IMR-90 (cell line): ENCODE data around the gene ITIH5. TPM values are rescaled to one million over a fixed set of nuclear protein-coding genes. Genes with fewer than 3 reads are reported as not detected.
A peak's percentile ranks its signal among the peaks of the same experiment; 100 is the strongest.

Source experiments
- ATAC-seq: fragments of 200-7000 bp; cut with Tn5 transposase; 2 replicates; pipeline ENCODE4 v1.9.1; 2020; ENCODE audit warnings: low read depth, mild to moderate bottlenecking, moderate library complexity
- BruUV-seq: library from RNA; stranded (reverse); fragments of 400-500 nt; replicated peaks from 2 replicates; lab custom pipeline; 2021; lab: Mats Ljungman, UMichigan
- CTCF ChIA-PET: fragments of 300-600 bp; formaldehyde crosslinking; extraction: SDS; loops from one replicate; lab custom pipeline; 2021; ENCODE audit warnings: antibody characterized with exemption; lab: Yijun Ruan, JAX
- POLR2A ChIA-PET: fragments of 300-600 bp; sonication (Branson Sonifier 250); formaldehyde crosslinking; loops from one replicate; lab custom pipeline; 2022; ENCODE audit warnings: antibody characterized with exemption; ENCODE audit not compliant: unreplicated experiment; lab: Charles Lee
- DNase-seq: peaks from one replicate; pipeline ENCODE4 v3.0.0; 2013
- H2AFZ ChIP-seq: replicated peaks from 2 replicates; pipeline ENCODE3; 2013; ENCODE audit warnings: low read length, mild to moderate bottlenecking; ENCODE audit not compliant: poor library complexity
- H2AK5ac ChIP-seq: 2 replicates; pipeline ENCODE4 v1.6.1; 2013; ENCODE audit warnings: low read depth, low read length, inconsistent platforms
- H2AK9ac ChIP-seq: replicated peaks from 2 replicates; pipeline ENCODE3; 2013; ENCODE audit warnings: mild to moderate bottlenecking, low read depth, low read length, moderate library complexity; ENCODE audit not compliant: poor library complexity
- H2BK120ac ChIP-seq: 2 replicates; pipeline ENCODE4 v1.6.1; 2013; ENCODE audit warnings: low read depth, low read length, inconsistent platforms
- H2BK15ac ChIP-seq: 3 replicates; pipeline ENCODE4 v1.6.1; 2013; ENCODE audit warnings: low read depth, low read length, inconsistent platforms
- H2BK20ac ChIP-seq: 2 replicates; pipeline ENCODE4 v1.6.1; 2013; ENCODE audit warnings: low read depth, mild to moderate bottlenecking, inconsistent platforms, low read length, moderate library complexity
- H2BK5ac ChIP-seq: 2 replicates; pipeline ENCODE4 v1.6.1; 2013; ENCODE audit warnings: mild to moderate bottlenecking, low read depth, low read length, inconsistent platforms; ENCODE audit not compliant: poor library complexity, severe bottlenecking
- H3K14ac ChIP-seq: replicated peaks from 2 replicates; pipeline ENCODE4 v1.6.1; 2013; ENCODE audit warnings: low read depth, low read length, inconsistent platforms
- H3K18ac ChIP-seq: 2 replicates; pipeline ENCODE4 v1.6.1; 2013; ENCODE audit warnings: low read depth, low read length, control low read depth
- H3K23ac ChIP-seq: 2 replicates; pipeline ENCODE4 v1.6.1; 2013; ENCODE audit warnings: low read depth, low read length, inconsistent platforms
- H3K27ac ChIP-seq: 2 replicates; pipeline ENCODE4 v1.5.1; 2013; ENCODE audit warnings: mild to moderate bottlenecking, control low read depth, low read length; ENCODE audit not compliant: insufficient read depth
- H3K27me3 ChIP-seq: 2 replicates; pipeline ENCODE4 v1.6.1; 2013; ENCODE audit warnings: low read length; ENCODE audit not compliant: control insufficient read depth, insufficient read depth
- H3K36me3 ChIP-seq: 2 replicates; pipeline ENCODE4 v1.6.1; 2013; ENCODE audit warnings: low read length, mixed read lengths; ENCODE audit not compliant: control insufficient read depth, insufficient read depth
- H3K4ac ChIP-seq: 2 replicates; pipeline ENCODE4 v1.6.1; 2013; ENCODE audit warnings: low read depth, low read length, inconsistent platforms
- H3K4me1 ChIP-seq: 2 replicates; pipeline ENCODE4 v1.6.1; 2013; ENCODE audit warnings: low read length, mixed read lengths; ENCODE audit not compliant: control insufficient read depth, insufficient read depth
- H3K4me2 ChIP-seq: 2 replicates; pipeline ENCODE4 v1.6.1; 2013; ENCODE audit warnings: low read depth, mild to moderate bottlenecking, control low read depth, low read length, moderate library complexity
- H3K4me3 ChIP-seq: 2 replicates; pipeline ENCODE4 v1.5.1; 2013; ENCODE audit warnings: low read depth, mild to moderate bottlenecking, control low read depth, low read length, moderate library complexity; ENCODE audit not compliant: insufficient read depth
- H3K56ac ChIP-seq: 2 replicates; pipeline ENCODE4 v1.6.1; 2013; ENCODE audit warnings: low read length, inconsistent platforms; ENCODE audit not compliant: insufficient read depth; ENCODE audit errors: extremely low read depth
- H3K79me1 ChIP-seq, 2 experiments: 2 replicates each; pipeline ENCODE4 v1.6.1; 2013; ENCODE audit warnings: low read length in 2 of 2, inconsistent platforms in 1 of 2, low read depth in 1 of 2
- H3K9ac ChIP-seq: 2 replicates; pipeline ENCODE4 v1.6.1; 2013; ENCODE audit warnings: low read depth, low read length, control low read depth
- H3K9me1 ChIP-seq: 2 replicates; pipeline ENCODE4 v1.6.1; 2013; ENCODE audit warnings: low read length, inconsistent platforms; ENCODE audit not compliant: insufficient read depth
- H3K9me3 ChIP-seq: 2 replicates; pipeline ENCODE4 v1.6.1; 2013; ENCODE audit warnings: low read length; ENCODE audit not compliant: control insufficient read depth, insufficient read depth
- H4K20me1 ChIP-seq: 2 replicates; pipeline ENCODE4 v1.6.1; 2013; ENCODE audit warnings: low read length, inconsistent platforms; ENCODE audit not compliant: insufficient read depth
- H4K5ac ChIP-seq: 2 replicates; pipeline ENCODE4 v1.6.1; 2013; ENCODE audit warnings: mild to moderate bottlenecking, low read depth, low read length, control low read depth
- H4K8ac ChIP-seq, 2 experiments: 2 replicates each; pipeline ENCODE4 v1.6.1; 2013; ENCODE audit warnings: low read depth in 2 of 2, low read length in 2 of 2, control low read depth in 1 of 2, inconsistent platforms in 1 of 2
- H4K91ac ChIP-seq: 2 replicates; pipeline ENCODE4 v1.6.1; 2013; ENCODE audit warnings: low read depth, low read length, inconsistent platforms; ENCODE audit not compliant: insufficient read depth
- BHLHE40 ChIP-seq: fragments of 150-350 bp; IDR thresholded peaks from 2 replicates; pipeline ENCODE4 v1.6.1; 2016; ENCODE audit warnings: mild to moderate bottlenecking, low read depth, low read length
- RAD21 ChIP-seq: IDR thresholded peaks from 2 replicates; pipeline ENCODE4 v1.6.1; 2012; ENCODE audit warnings: low read length, improper control_type of control experiment
- SMC3 ChIP-seq: fragments of 150-350 bp; IDR thresholded peaks from 2 replicates; pipeline ENCODE4 v1.6.1; 2016; ENCODE audit warnings: low read depth, mild to moderate bottlenecking, antibody characterized with exemption, low read length, moderate library complexity
- WGBS, 2 experiments: methylation state at CpG; one replicate each; pipeline versions ENCODE4 v1.1.5 to v1.1.7; 2013; ENCODE audit warnings: missing lambda C conversion rate in 2 of 2; ENCODE audit not compliant: insufficient read length in 1 of 2; ENCODE audit errors: extremely low coverage in 2 of 2; 5-methylcytosine and 5-hydroxymethylcytosine counted together
- dilution Hi-C: fragments of 300-500 bp; cut with HindIII; formaldehyde crosslinking; loops from one replicate; pipeline ENCODE4 v1.14.3; 2018; ENCODE audit warnings: low sequenced_read_pairs; ENCODE audit not compliant: unreplicated experiment
- in situ Hi-C: fragments of 300-500 bp; cut with MboI; formaldehyde crosslinking; loops from 3 replicates; pipeline ENCODE4 v1.14.3; 2019; ENCODE audit warnings: low sequenced_read_pairs, inconsistent platforms, mixed read lengths
- intact Hi-C: fragments of 100-400 bp; cut with micrococcal nuclease; formaldehyde crosslinking; loops from 2 replicates; pipeline ENCODE4 v1.10.0; 2022
- polyA plus RNA-seq, 3 experiments: library from polyadenylated mRNA; depleted of rRNA; stranded (reverse); fragments of >200 nt; gene quantifications; 2 replicates each; pipeline ENCODE4 v1.2.3, GENCODE V29; 2012; ENCODE audit warnings: low replicate concordance in 1 of 3
- total RNA-seq: library from RNA; depleted of rRNA; stranded (reverse); fragments of >200 nt; gene quantifications from 2 replicates; pipeline ENCODE4 v1.2.3, GENCODE V29; 2012
- TF ChIP-seq, protein P1 (sequence below): conservative IDR thresholded peaks from 2 replicates; pipeline ENCODE4 v1.5.1; 2012; ENCODE audit warnings: mild to moderate bottlenecking, low read depth, low read length, improper control_type of control experiment

The ITIH5 gene
- total and polyA plus RNA-seq, 2 of the 4 experiments (the other 2 are of a cell fraction), result under 0.01 to 0.07 TPM

GRCh38 chr10:7687228-7687907, 20.6 kb upstream of the ITIH5 start:
- no TSS peak for BruUV-seq
- ATAC-seq, result peak; percentile 96

More at GRCh38 chr10:7687228-7687907, 20.6 kb upstream of the ITIH5 start:
- ChIA-PET CTCF (interaction anchor here (0.6 to 2.7 kb wide), 14 partner anchors 9 to 1646 kb away, joined by 3 to 22 read pairs (median 4); no protein-coding TSS in a partner anchor), POLR2A (no interaction called here)
- Histone ChIP-seq H4K20me1 (no peaks in the 10 kb centered on the region), H3K9ac (no peak overlapping the region), H4K5ac (no peak overlapping the region), H2AFZ (no peak overlapping the region), H3K4me3 (no peak overlapping the region), H2BK20ac (no peak overlapping the region), H3K23ac (no peak overlapping the region), H3K18ac (no peak overlapping the region), H3K4ac (no peak overlapping the region), H3K27me3 (no peaks in the 10 kb centered on the region; the same call in 1 of the 2 replicates), H3K79me1 (no peaks in the 10 kb centered on the region), H3K56ac (no peak overlapping the region), H3K4me2 (no peak overlapping the region), H3K27ac (no peak overlapping the region), H3K9me1 (no peaks in the 10 kb centered on the region), H2AK5ac (no peak overlapping the region), H2BK120ac (no peak overlapping the region), H3K36me3 (no peaks in the 10 kb centered on the region), H3K14ac (no peak overlapping the region), H4K8ac (no peak overlapping the region), H4K91ac (no peak overlapping the region), H2BK5ac (no peak overlapping the region), H3K9me3 (no peaks in the 10 kb centered on the region), H2BK15ac (no peak overlapping the region), H2AK9ac (no peak overlapping the region), H3K4me1 (no peaks in the 10 kb centered on the region)
- dilution Hi-C loops, result no loop called here
- in situ Hi-C loops, result loop anchor here (5.0 kb wide), 1 partner anchor 170 kb away; no protein-coding TSS in a partner anchor
- peak; percentile 85 for TF ChIP-seq SMC3
- TF ChIP-seq BHLHE40, result no peak
- TF ChIP-seq RAD21, result peak; percentile 70
- TF ChIP-seq, protein P1, sequence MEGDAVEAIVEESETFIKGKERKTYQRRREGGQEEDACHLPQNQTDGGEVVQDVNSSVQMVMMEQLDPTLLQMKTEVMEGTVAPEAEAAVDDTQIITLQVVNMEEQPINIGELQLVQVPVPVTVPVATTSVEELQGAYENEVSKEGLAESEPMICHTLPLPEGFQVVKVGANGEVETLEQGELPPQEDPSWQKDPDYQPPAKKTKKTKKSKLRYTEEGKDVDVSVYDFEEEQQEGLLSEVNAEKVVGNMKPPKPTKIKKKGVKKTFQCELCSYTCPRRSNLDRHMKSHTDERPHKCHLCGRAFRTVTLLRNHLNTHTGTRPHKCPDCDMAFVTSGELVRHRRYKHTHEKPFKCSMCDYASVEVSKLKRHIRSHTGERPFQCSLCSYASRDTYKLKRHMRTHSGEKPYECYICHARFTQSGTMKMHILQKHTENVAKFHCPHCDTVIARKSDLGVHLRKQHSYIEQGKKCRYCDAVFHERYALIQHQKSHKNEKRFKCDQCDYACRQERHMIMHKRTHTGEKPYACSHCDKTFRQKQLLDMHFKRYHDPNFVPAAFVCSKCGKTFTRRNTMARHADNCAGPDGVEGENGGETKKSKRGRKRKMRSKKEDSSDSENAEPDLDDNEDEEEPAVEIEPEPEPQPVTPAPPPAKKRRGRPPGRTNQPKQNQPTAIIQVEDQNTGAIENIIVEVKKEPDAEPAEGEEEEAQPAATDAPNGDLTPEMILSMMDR, result peak; percentile 85
- intact Hi-C loops, result loop anchor here (1.0 to 10.0 kb wide), 4 partner anchors 162 to 1615 kb away; no protein-coding TSS in a partner anchor
- no CpG with 5 or more reads among the region's 20 CpGs for WGBS, 2 experiments
- DNase-seq, result peak; percentile 85
